Thymus (tissue), 11 donors: ENCODE measurements around the gene FRMD3. TPM values are rescaled to one million over a fixed set of nuclear protein-coding genes. Genes with fewer than 3 reads are reported as not detected.

Experiments used
- DNase-seq, 9 donors: peaks; one replicate each; pipeline ENCODE4 v3.0.0-alpha.2; 2013; ENCODE audit warnings: low spot score in 9 of 9, low read depth in 6 of 9, missing footprints in 1 of 9
- H3K27ac ChIP-seq, 2 donors: one replicate each; pipeline ENCODE4 v1.5.1; 2013; ENCODE audit warnings: control low read depth in 1 of 2, low read depth in 1 of 2, low read length in 1 of 2, mild to moderate bottlenecking in 1 of 2, moderate library complexity in 1 of 2
- H3K27me3 ChIP-seq, 2 donors: one replicate each; pipeline ENCODE4 v1.5.1; 2013; ENCODE audit warnings: low read length in 1 of 2; ENCODE audit not compliant: control insufficient read depth in 2 of 2, insufficient read depth in 1 of 2
- H3K36me3 ChIP-seq, 2 donors: one replicate each; pipeline ENCODE4 v1.5.1; 2013; ENCODE audit warnings: low read length in 1 of 2, mild to moderate bottlenecking in 1 of 2, moderate library complexity in 1 of 2; ENCODE audit not compliant: control insufficient read depth in 2 of 2, insufficient read depth in 2 of 2
- H3K4me1 ChIP-seq, 2 donors: one replicate each; pipeline ENCODE4 v1.5.1; 2013; ENCODE audit warnings: low read length in 2 of 2; ENCODE audit not compliant: control insufficient read depth in 2 of 2, insufficient read depth in 2 of 2
- H3K4me3 ChIP-seq, 2 donors: one replicate each; pipeline ENCODE4 v1.5.1; 2013; ENCODE audit warnings: low read length in 2 of 2, control low read depth in 1 of 2, mild to moderate bottlenecking in 1 of 2
- H3K9me3 ChIP-seq, 2 donors: one replicate each; pipeline ENCODE4 v1.5.1; 2013; ENCODE audit warnings: low read length in 1 of 2, mild to moderate bottlenecking in 1 of 2; ENCODE audit not compliant: control insufficient read depth in 2 of 2, insufficient read depth in 1 of 2
- WGBS: extraction: QIAGEN DNeasy Blood & Tissue Kit; methylation state at CpG from one replicate; pipeline ENCODE4 v1.1.7; 2013; 5-methylcytosine and 5-hydroxymethylcytosine counted together
- polyA plus RNA-seq: library from polyadenylated mRNA; stranded (reverse); fragments of 200-250 nt; gene quantifications from one replicate; pipeline ENCODE4 v1.2.3, GENCODE V29; 2013
- total RNA-seq: library from RNA; stranded (reverse); fragments of 120-200 nt; gene quantifications from one replicate; pipeline ENCODE4 v1.2.4, GENCODE V29; 2013
- donor health status: healthy.

Gene FRMD3
- total and polyA plus RNA-seq, 2 donors = 0.94 to 1.3 TPM

- WGBS = 79% methylated on average over 1 of the region's 1 CpG
These were observed 307.2 kb downstream of the FRMD3 start for GRCh38 chr9:83231039-83231438.

GRCh38 chr9:83220730-83221129 is 317.5 kb downstream of the FRMD3 start:
- peaks cover 11 to 20% of the 10 kb centered on the region in 2 donors for H3K27me3 ChIP-seq
- 88% methylated on average over 3 of the region's 3 CpGs for WGBS
- H3K9me3 ChIP-seq = no peaks in the 10 kb centered on the region
- no peak for DNase-seq
- peaks cover 0 to 4% of the 10 kb centered on the region in 2 donors for H3K4me1 ChIP-seq
- no peaks in the 10 kb centered on the region for H3K36me3 ChIP-seq
- H3K4me3 ChIP-seq = no peak overlapping the region
- H3K27ac ChIP-seq = no peak overlapping the region

More at GRCh38 chr9:83231039-83231438, 307.2 kb downstream of the FRMD3 start:
- no peaks in the 10 kb centered on the region for H3K27me3 ChIP-seq
- no peak overlapping the region for H3K27ac ChIP-seq
- DNase-seq = no peak
- H3K4me1 ChIP-seq = no peaks in the 10 kb centered on the region
- H3K9me3 ChIP-seq = no peaks in the 10 kb centered on the region
- H3K36me3 ChIP-seq = no peaks in the 10 kb centered on the region
- no peak overlapping the region for H3K4me3 ChIP-seq

GRCh38 chr9:83219924-83220438 is 318.2 kb downstream of the FRMD3 start:
- Histone ChIP-seq H3K27ac (no peak overlapping the region), H3K9me3 (no peaks in the 10 kb centered on the region), H3K4me1 (peaks cover 0 to 4% of the 10 kb centered on the region in 2 donors), H3K36me3 (no peaks in the 10 kb centered on the region), H3K27me3 (peaks cover 11 to 20% of the 10 kb centered on the region in 2 donors), H3K4me3 (peak overlapping the region in 1 of 2 donors; percentile 39)
- DNase-seq = no peak
- WGBS = 73% methylated on average over 12 of the region's 12 CpGs

- DNase-seq = peak in 4 of 9 donors; percentile 14 to 39 (median 15)
- peak overlapping the region; percentile 31 to 55 for H3K27ac ChIP-seq
- peaks cover 0 to 4% of the 10 kb centered on the region in 2 donors for H3K4me1 ChIP-seq
- peaks cover 11 to 20% of the 10 kb centered on the region in 2 donors for H3K27me3 ChIP-seq
- no peaks in the 10 kb centered on the region for H3K9me3 ChIP-seq
- H3K4me3 ChIP-seq = peak overlapping the region; percentile 21 to 39
- WGBS = 3% methylated on average over 40 of the region's 40 CpGs
- no peaks in the 10 kb centered on the region for H3K36me3 ChIP-seq
These were observed 318.9 kb downstream of the FRMD3 start for GRCh38 chr9:83219154-83219923.

- WGBS = 89% methylated on average over 11 of the region's 11 CpGs
- DNase-seq = no peak
- Histone ChIP-seq H3K4me1 (peaks cover 0 to 4% of the 10 kb centered on the region in 2 donors), H3K9me3 (no peaks in the 10 kb centered on the region), H3K4me3 (no peak overlapping the region), H3K36me3 (no peaks in the 10 kb centered on the region), H3K27me3 (peaks cover 11 to 20% of the 10 kb centered on the region in 2 donors), H3K27ac (no peak overlapping the region)
These were observed 319.6 kb downstream of the FRMD3 start for GRCh38 chr9:83218411-83219090.

- Histone ChIP-seq H3K27me3 (no peaks in the 10 kb centered on the region), H3K9me3 (no peaks in the 10 kb centered on the region), H3K36me3 (no peaks in the 10 kb centered on the region), H3K4me1 (no peaks in the 10 kb centered on the region), H3K27ac (no peak overlapping the region), H3K4me3 (no peak overlapping the region)
- 92% methylated on average over 3 of the region's 3 CpGs for WGBS
- no peak for DNase-seq
These were observed 328.9 kb downstream of the FRMD3 start for GRCh38 chr9:83209188-83209731.

GRCh38 chr9:83208065-83208850 is 329.9 kb downstream of the FRMD3 start:
- DNase-seq = no peak
- 77% methylated on average over 9 of the region's 9 CpGs for WGBS
- H3K27me3 ChIP-seq = no peaks in the 10 kb centered on the region
- H3K27ac ChIP-seq = no peak overlapping the region
- H3K4me3 ChIP-seq = no peak overlapping the region
- H3K9me3 ChIP-seq = no peaks in the 10 kb centered on the region
- no peaks in the 10 kb centered on the region for H3K36me3 ChIP-seq
- H3K4me1 ChIP-seq = no peaks in the 10 kb centered on the region

GRCh38 chr9:83204047-83204446 is 334.2 kb downstream of the FRMD3 start:
- no peaks in the 10 kb centered on the region for H3K27me3 ChIP-seq
- no peaks in the 10 kb centered on the region for H3K9me3 ChIP-seq
- 83% methylated on average over 1 of the region's 1 CpG for WGBS
- H3K36me3 ChIP-seq = no peaks in the 10 kb centered on the region
- DNase-seq = no peak
- H3K4me3 ChIP-seq = no peak overlapping the region
- H3K4me1 ChIP-seq = no peaks in the 10 kb centered on the region
- no peak overlapping the region for H3K27ac ChIP-seq
